Activated naive CD4-positive, alpha-beta T cell treated with anti-CD3 and anti-CD28 coated beads for 36 hours (primary cell): Measurements from ENCODE around the gene UNC13D. TPM values are rescaled to one million over a fixed set of nuclear protein-coding genes. Genes with fewer than 3 reads are reported as not detected.
A peak's percentile ranks its signal among the peaks of the same experiment; 100 is the strongest.

Source experiments
- CTCF ChIA-PET: fragments of 350-600 bp; sonication (Branson Sonifier 250); formaldehyde crosslinking; loops from one replicate; lab custom pipeline; 2021; ENCODE audit warnings: antibody characterized with exemption; lab: Charles Lee
- DNase-seq: peaks from one replicate; pipeline ENCODE4 v3.0.0-alpha.2; 2020
- H3K27ac Mint-ChIP-seq: one replicate; pipeline ENCODE4 v1.8.0; 2021; ENCODE audit warnings: mild to moderate bottlenecking, mixed read lengths
- H3K27me3 Mint-ChIP-seq: one replicate; pipeline ENCODE4 v1.8.0; 2021; ENCODE audit warnings: low read depth, mixed read lengths
- H3K36me3 Mint-ChIP-seq: one replicate; pipeline ENCODE4 v1.8.0; 2021; ENCODE audit warnings: low read depth, mixed read lengths
- H3K4me1 Mint-ChIP-seq: one replicate; pipeline ENCODE4 v1.8.0; 2021; ENCODE audit warnings: low read depth, mixed read lengths
- H3K4me3 Mint-ChIP-seq: one replicate; pipeline ENCODE4 v1.8.0; 2021; ENCODE audit warnings: mild to moderate bottlenecking, moderate library complexity, mixed read lengths
- H3K9me3 Mint-ChIP-seq: one replicate; pipeline ENCODE4 v1.8.0; 2021; ENCODE audit warnings: mixed read lengths
- intact Hi-C: fragments of 100-400 bp; cut with micrococcal nuclease; formaldehyde crosslinking; loops from one replicate; pipeline ENCODE4 v1.15.1; 2023
- total RNA-seq, 2 experiments: library from RNA; stranded (reverse); gene quantifications; one replicate each; pipeline ENCODE4 v1.2.3, GENCODE V29; 2021

UNC13D gene
- total RNA-seq, 2 experiments from 2014 or later = 98.5 to 99.1 TPM

GRCh38 chr17:75880266-75880665 lies 36.1 kb upstream of the UNC13D start:
- H3K4me1 Mint-ChIP-seq = peaks cover 22% of the 10 kb centered on the region
- DNase-seq = no peak
- no peaks in the 10 kb centered on the region for H3K9me3 Mint-ChIP-seq
- H3K27me3 Mint-ChIP-seq = peaks cover 3% of the 10 kb centered on the region
- intact Hi-C loops = no loop called here
- peaks cover 5% of the 10 kb centered on the region for H3K36me3 Mint-ChIP-seq
- no peak overlapping the region for H3K27ac Mint-ChIP-seq
- H3K4me3 Mint-ChIP-seq = no peak overlapping the region
- CTCF ChIA-PET = interaction anchor here (1.1 to 7.2 kb wide), 2 partner anchors 20 to 31 kb away, joined by 3 to 66 read pairs; no protein-coding TSS in a partner anchor

- H3K36me3 Mint-ChIP-seq = peaks cover 5% of the 10 kb centered on the region
- H3K27ac Mint-ChIP-seq = peak within 1 kb of the TSS; percentile 83
- peaks cover 3% of the 10 kb centered on the region for H3K27me3 Mint-ChIP-seq
- CTCF ChIA-PET = interaction anchor here (0.6 to 7.2 kb wide), 11 partner anchors 11 to 226 kb away, joined by 3 to 66 read pairs (median 4); partner anchors contain the start of genes GALK1 and TRIM65
- H3K4me1 Mint-ChIP-seq = peaks cover 26% of the 10 kb centered on the region
- peak within 1 kb of the TSS; percentile 93 for H3K4me3 Mint-ChIP-seq
- no peaks in the 10 kb centered on the region for H3K9me3 Mint-ChIP-seq
- intact Hi-C loops = no loop called here
- no peak for DNase-seq
Measured at GRCh38 chr17:75878174-75878998, 34.2 kb upstream of the UNC13D start, which contains the start of gene TRIM47. TRIM47 (minus strand) TSS chr17:75878581; CDS start chr17:75878548, 33 bp downstream.

GRCh38 chr17:75877752-75878173 lies 33.6 kb upstream of the UNC13D start:
- Mint-ChIP-seq H3K27ac (peak overlapping the region; percentile 83), H3K4me1 (peaks cover 32% of the 10 kb centered on the region), H3K36me3 (peaks cover 5% of the 10 kb centered on the region), H3K4me3 (peak overlapping the region; percentile 93), H3K27me3 (peaks cover 3% of the 10 kb centered on the region), H3K9me3 (no peaks in the 10 kb centered on the region)
- CTCF ChIA-PET = interaction anchor here (0.8 to 7.2 kb wide), 7 partner anchors 13 to 114 kb away, joined by 3 to 66 read pairs (median 4); partner anchors contain the start of gene TRIM65
- intact Hi-C loops = loop anchor here (1.0 kb wide), 1 partner anchor 22 kb away; the partner anchor contains the start of gene WBP2
- DNase-seq = peak; percentile 74

GRCh38 chr17:75876938-75877751 lies 32.9 kb upstream of the UNC13D start:
- Mint-ChIP-seq H3K4me3 (peak overlapping the region; percentile 93), H3K27me3 (peaks cover 3% of the 10 kb centered on the region), H3K9me3 (no peaks in the 10 kb centered on the region), H3K27ac (peak overlapping the region; percentile 83), H3K4me1 (peaks cover 36% of the 10 kb centered on the region), H3K36me3 (peaks cover 5% of the 10 kb centered on the region)
- DNase-seq = peak; percentile 44
- CTCF ChIA-PET = interaction anchor here (0.5 to 7.2 kb wide), 9 partner anchors 12 to 1488 kb away, joined by 3 to 66 read pairs (median 4); partner anchors contain the start of gene TRIM65
- intact Hi-C loops = loop anchor here (1.0 kb wide), 3 partner anchors 19 to 34 kb away; partner anchors contain the start of genes TRIM65 and WBP2

GRCh38 chr17:75876190-75876937 lies 32.2 kb upstream of the UNC13D start:
- intact Hi-C loops = loop anchor here (1.0 kb wide), 2 partner anchors 20 to 33 kb away; partner anchors contain the start of gene TRIM65
- no peaks in the 10 kb centered on the region for H3K9me3 Mint-ChIP-seq
- peaks cover 5% of the 10 kb centered on the region for H3K36me3 Mint-ChIP-seq
- H3K4me3 Mint-ChIP-seq = peak overlapping the region; percentile 93
- peak; percentile 88 for DNase-seq
- H3K27ac Mint-ChIP-seq = peak overlapping the region; percentile 83
- H3K4me1 Mint-ChIP-seq = peaks cover 34% of the 10 kb centered on the region
- H3K27me3 Mint-ChIP-seq = peaks cover 3% of the 10 kb centered on the region
- CTCF ChIA-PET = interaction anchor here (0.5 to 7.2 kb wide), 12 partner anchors 11 to 1489 kb away, joined by 3 to 66 read pairs (median 4); partner anchors contain the start of genes GALK1, SPHK1, TRIM65 and WBP2

- peaks cover 5% of the 10 kb centered on the region for H3K36me3 Mint-ChIP-seq
- peak overlapping the region; percentile 93 for H3K4me3 Mint-ChIP-seq
- no peaks in the 10 kb centered on the region for H3K9me3 Mint-ChIP-seq
- intact Hi-C loops = loop anchor here (1.0 kb wide), 2 partner anchors 20 to 33 kb away; partner anchors contain the start of gene TRIM65
- DNase-seq = no peak
- H3K27ac Mint-ChIP-seq = peak overlapping the region; percentile 83
- CTCF ChIA-PET = interaction anchor here (0.6 to 7.2 kb wide), 11 partner anchors 11 to 509 kb away, joined by 3 to 66 read pairs (median 4); partner anchors contain the start of genes GALK1, SPHK1, TRIM65 and WBP2
- H3K27me3 Mint-ChIP-seq = peaks cover 3% of the 10 kb centered on the region
- peaks cover 34% of the 10 kb centered on the region for H3K4me1 Mint-ChIP-seq
Measured at GRCh38 chr17:75875940-75876189, 31.7 kb upstream of the UNC13D start.

- intact Hi-C loops = no loop called here
Measured at GRCh38 chr17:75875182-75875939, 31.2 kb upstream of the UNC13D start.

GRCh38 chr17:75874323-75875181 lies 30.3 kb upstream of the UNC13D start:
- H3K9me3 Mint-ChIP-seq = no peaks in the 10 kb centered on the region
- DNase-seq = no peak

More at GRCh38 chr17:75875182-75875939, 31.2 kb upstream of the UNC13D start:
- H3K4me1 Mint-ChIP-seq = peaks cover 34% of the 10 kb centered on the region
- H3K27me3 Mint-ChIP-seq = peaks cover 3% of the 10 kb centered on the region
- H3K4me3 Mint-ChIP-seq = peak overlapping the region; percentile 93
- CTCF ChIA-PET = interaction anchor here (0.6 to 7.2 kb wide), 11 partner anchors 10 to 509 kb away, joined by 3 to 66 read pairs (median 4); partner anchors contain the start of genes GALK1, SPHK1, TRIM65 and WBP2
- peak overlapping the region; percentile 83 for H3K27ac Mint-ChIP-seq
- DNase-seq = no peak
- peaks cover 5% of the 10 kb centered on the region for H3K36me3 Mint-ChIP-seq
- no peaks in the 10 kb centered on the region for H3K9me3 Mint-ChIP-seq

GRCh38 chr17:75873587-75874322 lies 29.6 kb upstream of the UNC13D start:
- DNase-seq = no peak
- no peak overlapping the region for H3K4me3 Mint-ChIP-seq

More at GRCh38 chr17:75874323-75875181, 30.3 kb upstream of the UNC13D start:
- Mint-ChIP-seq H3K27me3 (peaks cover 3% of the 10 kb centered on the region), H3K27ac (no peak overlapping the region), H3K4me3 (no peak overlapping the region), H3K4me1 (peaks cover 34% of the 10 kb centered on the region), H3K36me3 (peaks cover 5% of the 10 kb centered on the region)
- CTCF ChIA-PET = interaction anchor here (1.8 to 7.2 kb wide), 2 partner anchors 14 to 19 kb away, joined by 9 to 66 read pairs; partner anchors contain the start of gene WBP2
- intact Hi-C loops = no loop called here

More at GRCh38 chr17:75873587-75874322, 29.6 kb upstream of the UNC13D start:
- CTCF ChIA-PET = interaction anchor here (1.8 to 7.2 kb wide), 4 partner anchors 12 to 26 kb away, joined by 9 to 66 read pairs (median 10); partner anchors contain the start of gene WBP2
- intact Hi-C loops = no loop called here
- Mint-ChIP-seq H3K4me1 (peaks cover 32% of the 10 kb centered on the region), H3K27me3 (peaks cover 2% of the 10 kb centered on the region), H3K36me3 (peaks cover 5% of the 10 kb centered on the region), H3K27ac (no peak overlapping the region), H3K9me3 (no peaks in the 10 kb centered on the region)
